Measurements from ENCODE around the gene AP1G2. TPM values are rescaled to one million over a fixed set of nuclear protein-coding genes. Genes with fewer than 3 reads are reported as not detected.

Gene AP1G2
- total RNA-seq, 1 donor from 2014 or later, result 128 TPM

GRCh38 chr14:23580152-23580926 lies 12.7 kb upstream of the AP1G2 start:
- no peak for TF ChIP-seq CTCF (IDR thresholded peaks at IDR 0.05)
- Histone ChIP-seq H3K27me3 (peaks cover 33% of the 10 kb centered on the region), H3K27ac (no peak overlapping the region), H3K4me3 (no peak overlapping the region), H3K36me3 (no peaks in the 10 kb centered on the region), H3K9me3 (no peaks in the 10 kb centered on the region), H3K4me1 (peaks cover 9% of the 10 kb centered on the region)
- DNase-seq (no peak), ATAC-seq (no peak)
- intact Hi-C loops (cut with DNase I), result no loop called here

GRCh38 chr14:23579739-23580138 lies 12.1 kb upstream of the AP1G2 start:
- H3K4me3 ChIP-seq, result no peak overlapping the region
- no peak for DNase-seq
- no peak for TF ChIP-seq CTCF (IDR thresholded peaks at IDR 0.05)
- no peak for ATAC-seq
- no peaks in the 10 kb centered on the region for H3K36me3 ChIP-seq
- peaks cover 9% of the 10 kb centered on the region for H3K4me1 ChIP-seq
- H3K9me3 ChIP-seq, result no peaks in the 10 kb centered on the region
- H3K27ac ChIP-seq, result no peak overlapping the region
- peaks cover 39% of the 10 kb centered on the region for H3K27me3 ChIP-seq
- intact Hi-C loops (cut with DNase I), result no loop called here

GRCh38 chr14:23579311-23579630 lies 11.7 kb upstream of the AP1G2 start:
- peaks cover 40% of the 10 kb centered on the region for H3K27me3 ChIP-seq
- ATAC-seq, result no peak
- H3K4me3 ChIP-seq, result no peak overlapping the region
- H3K36me3 ChIP-seq, result no peaks in the 10 kb centered on the region
- H3K9me3 ChIP-seq, result no peaks in the 10 kb centered on the region
- no peak overlapping the region for H3K27ac ChIP-seq
- H3K4me1 ChIP-seq, result peaks cover 9% of the 10 kb centered on the region
- intact Hi-C loops (cut with DNase I), result no loop called here
- DNase-seq, result no peak
- no peak for TF ChIP-seq CTCF (IDR thresholded peaks at IDR 0.05)

- Histone ChIP-seq H3K4me1 (peaks cover 9% of the 10 kb centered on the region), H3K27me3 (peaks cover 40% of the 10 kb centered on the region), H3K27ac (no peak within 1 kb of the TSS), H3K4me3 (no peak within 1 kb of the TSS), H3K36me3 (no peaks in the 10 kb centered on the region), H3K9me3 (no peaks in the 10 kb centered on the region)
- no peak for TF ChIP-seq CTCF (IDR thresholded peaks at IDR 0.05)
- intact Hi-C loops (cut with DNase I), result no loop called here
- ATAC-seq, result no peak
- DNase-seq, result no peak
Measured at GRCh38 chr14:23578560-23579310, 11.1 kb upstream of the AP1G2 start, which contains the start of gene JPH4. JPH4 (minus strand) TSS chr14:23578790; CDS start chr14:23577453, 1,337 bp downstream.

GRCh38 chr14:23577710-23578392 lies 10.3 kb upstream of the AP1G2 start:
- no peaks in the 10 kb centered on the region for H3K9me3 ChIP-seq
- DNase-seq (no peak), ATAC-seq (no peak)
- H3K27me3 ChIP-seq, result peaks cover 40% of the 10 kb centered on the region
- H3K36me3 ChIP-seq, result no peaks in the 10 kb centered on the region
- no peak overlapping the region for H3K4me3 ChIP-seq
- TF ChIP-seq CTCF (IDR thresholded peaks at IDR 0.05), result no peak
- intact Hi-C loops (cut with DNase I), result no loop called here
- H3K27ac ChIP-seq, result no peak overlapping the region
- peaks cover 14% of the 10 kb centered on the region for H3K4me1 ChIP-seq

All from upper lobe of right lung (tissue), 1 donor.